Natural killer cell (primary cell): ENCODE measurements around the gene PSME3. TPM values are rescaled to one million over a fixed set of nuclear protein-coding genes. Genes with fewer than 3 reads are reported as not detected.
"Not testable (repeated sequence)": the region's sequence is repeated elsewhere in the genome, so short reads cannot be mapped to it uniquely, and the experiment has no call there.

Source experiments
- ATAC-seq, 3 donors: fragments of 150-1000 bp in 2 of 3; fragments of 200-7000 bp in 1 of 3; cut with Tn5 transposase; 1 replicate in 1 of 3; 2 replicates in 2 of 3; pipeline ENCODE4 v1.10.0; 2021; ENCODE audit warnings: mild to moderate bottlenecking in 2 of 3, moderate library complexity in 2 of 3
- DNase-seq, 2 donors: peaks; one replicate each; pipeline versions ENCODE4 v3.0.0 to v3.0.0-alpha.2; 2013 to 2021; ENCODE audit warnings: mixed read lengths in 1 of 2
- H3K27ac ChIP-seq: one replicate; pipeline ENCODE4 v1.5.1; 2013; ENCODE audit warnings: mild to moderate bottlenecking, low read length
- H3K27me3 ChIP-seq: one replicate; pipeline ENCODE4 v1.6.1; 2013; ENCODE audit warnings: low read length; ENCODE audit not compliant: control insufficient read depth, insufficient read depth
- H3K36me3 ChIP-seq: one replicate; pipeline ENCODE4 v1.6.1; 2013; ENCODE audit warnings: low read length; ENCODE audit not compliant: control insufficient read depth, insufficient read depth
- H3K4me1 ChIP-seq: one replicate; pipeline ENCODE4 v1.6.1; 2013; ENCODE audit warnings: low read length; ENCODE audit not compliant: control insufficient read depth, insufficient read depth
- H3K4me3 ChIP-seq: one replicate; pipeline ENCODE4 v1.5.1; 2013; ENCODE audit warnings: low read length
- H3K9me3 ChIP-seq: one replicate; pipeline ENCODE4 v1.6.1; 2013; ENCODE audit warnings: low read length; ENCODE audit not compliant: control insufficient read depth, insufficient read depth
- H3K27ac Mint-ChIP-seq, 2 donors: one replicate each; pipeline ENCODE4 v1.8.0; 2022; ENCODE audit warnings: mild to moderate bottlenecking in 2 of 2, mixed read lengths in 2 of 2, moderate library complexity in 1 of 2
- H3K27me3 Mint-ChIP-seq, 2 donors: one replicate each; pipeline ENCODE4 v1.8.0; 2022; ENCODE audit warnings: low read depth in 2 of 2, mixed read lengths in 2 of 2
- H3K36me3 Mint-ChIP-seq: one replicate; pipeline ENCODE4 v1.8.0; 2022; ENCODE audit warnings: mixed read lengths
- H3K4me1 Mint-ChIP-seq, 2 donors: one replicate each; pipeline ENCODE4 v1.8.0; 2022; ENCODE audit warnings: mixed read lengths in 2 of 2
- H3K4me3 Mint-ChIP-seq: one replicate; pipeline ENCODE4 v1.8.0; 2022; ENCODE audit warnings: mild to moderate bottlenecking, moderate library complexity, mixed read lengths
- H3K9me3 Mint-ChIP-seq, 2 donors: one replicate each; pipeline ENCODE4 v1.8.0; 2022; ENCODE audit warnings: mixed read lengths in 2 of 2
- CTCF ChIP-seq: fragments of 200-600 bp; IDR thresholded peaks from one replicate; pipeline ENCODE4 v1.8.0; 2022; ENCODE audit warnings: antibody characterized with exemption
- WGBS: methylation state at CpG from one replicate; pipeline ENCODE4 v1.1.7; 2013; ENCODE audit warnings: missing lambda C conversion rate; ENCODE audit not compliant: insufficient coverage; 5-methylcytosine and 5-hydroxymethylcytosine counted together
- intact Hi-C: fragments of 100-400 bp; cut with micrococcal nuclease; formaldehyde crosslinking; loops from one replicate; pipeline ENCODE4 v1.14.2; 2022
- total RNA-seq, 4 donors: library from RNA; stranded (reverse); fragments of 120-200 nt in 1 of 4; gene quantifications; one replicate each; pipeline versions ENCODE4 v1.2.3 to v1.2.4, GENCODE V29; 2013 to 2022

The PSME3 gene
- total RNA-seq, 3 donors from 2014 or later (not counting 1 experiment from before 2014, with no cell fraction given), result 82.8 to 92.5 (median 90.6) TPM

GRCh38 chr17:42849451-42850181, 16.4 kb downstream of the PSME3 start:
- Mint-ChIP-seq H3K36me3 (no peaks in the 10 kb centered on the region), H3K9me3 (no peaks in the 10 kb centered on the region), H3K4me3 (no peak overlapping the region), H3K27me3 (peaks cover 0 to 3% of the 10 kb centered on the region in 2 donors), H3K4me1 (peaks cover 0 to 11% of the 10 kb centered on the region in 2 donors), H3K27ac (no peak overlapping the region)
- Histone ChIP-seq H3K9me3 (no peaks in the 10 kb centered on the region), H3K36me3 (peaks cover 10% of the 10 kb centered on the region), H3K4me3 (no peak overlapping the region), H3K27me3 (no peaks in the 10 kb centered on the region), H3K4me1 (peaks cover 9% of the 10 kb centered on the region), H3K27ac (no peak overlapping the region)
- DNase-seq (no peak), ATAC-seq (no peak)
- WGBS, result 80% methylated on average over 8 of the region's 8 CpGs
- intact Hi-C loops, result no loop called here
- TF ChIP-seq CTCF, result no peak

GRCh38 chr17:42850954-42851353, 17.8 kb downstream of the PSME3 start, which contains the start of gene AOC3:
Gene AOC3 (plus strand): TSS chr17:42851199. CDS start chr17:42851344, 145 bp downstream.
- Mint-ChIP-seq H3K4me1 (peaks cover 0 to 6% of the 10 kb centered on the region in 2 donors), H3K36me3 (no peaks in the 10 kb centered on the region), H3K27ac (no peak within 1 kb of the TSS), H3K4me3 (no peak within 1 kb of the TSS), H3K9me3 (no peaks in the 10 kb centered on the region), H3K27me3 (peaks cover 0 to 3% of the 10 kb centered on the region in 2 donors)
- Histone ChIP-seq H3K4me3 (no peak within 1 kb of the TSS), H3K4me1 (peaks cover 6% of the 10 kb centered on the region), H3K27me3 (no peaks in the 10 kb centered on the region), H3K36me3 (no peaks in the 10 kb centered on the region), H3K27ac (no peak within 1 kb of the TSS), H3K9me3 (no peaks in the 10 kb centered on the region)
- ATAC-seq, result no peak
- intact Hi-C loops, result no loop called here
- no peak for TF ChIP-seq CTCF
- DNase-seq, result no peak
- WGBS, result 80% methylated on average over 9 of the region's 9 CpGs

GRCh38 chr17:42851371-42852240, 18.4 kb downstream of the PSME3 start:
- H3K27me3 ChIP-seq, H3K27ac ChIP-seq, H3K9me3 Mint-ChIP-seq, H3K4me1 Mint-ChIP-seq, intact Hi-C loops, H3K27me3 Mint-ChIP-seq, ATAC-seq, H3K36me3 ChIP-seq, H3K36me3 Mint-ChIP-seq, H3K9me3 ChIP-seq, H3K4me3 ChIP-seq, H3K27ac Mint-ChIP-seq, DNase-seq, H3K4me3 Mint-ChIP-seq, H3K4me1 ChIP-seq: not testable (repeated sequence)
- 93% methylated on average over 22 of the region's 28 CpGs for WGBS

- Histone ChIP-seq H3K9me3 (no peaks in the 10 kb centered on the region), H3K4me3 (no peak overlapping the region), H3K36me3 (no peaks in the 10 kb centered on the region), H3K4me1 (no peaks in the 10 kb centered on the region), H3K27me3 (no peaks in the 10 kb centered on the region), H3K27ac (no peak overlapping the region)
- 89% methylated on average over 15 of the region's 15 CpGs for WGBS
- ATAC-seq (no peak), DNase-seq (no peak)
- Mint-ChIP-seq H3K4me1 (no peaks in the 10 kb centered on the region), H3K4me3 (no peak overlapping the region), H3K36me3 (no peaks in the 10 kb centered on the region), H3K27me3 (peaks cover 0 to 3% of the 10 kb centered on the region in 2 donors), H3K27ac (no peak overlapping the region), H3K9me3 (no peaks in the 10 kb centered on the region)
- no peak for TF ChIP-seq CTCF
- intact Hi-C loops, result no loop called here
Observed at GRCh38 chr17:42852351-42852750, 19.2 kb downstream of the PSME3 start.
